Measurements from ENCODE around the gene MLLT1. TPM values are rescaled to one million over a fixed set of nuclear protein-coding genes. Genes with fewer than 3 reads are reported as not detected.

Gene MLLT1
- total RNA-seq, 1 experiment from 2014 or later = 54.9 TPM

- no peaks in the 10 kb centered on the region for H3K23me2 ChIP-seq (ENCODE audit: insufficient read length, low read depth, low read length, poor library complexity, severe bottlenecking)
- no peaks in the 10 kb centered on the region for H3K9me3 ChIP-seq (ENCODE audit: control insufficient read depth, low read depth, low read length)
- no peaks in the 10 kb centered on the region for H4K20me1 ChIP-seq (ENCODE audit: control insufficient read depth, insufficient read depth, insufficient read length)
- no peak overlapping the region for H2BK120ac ChIP-seq (ENCODE audit: low read depth, low read length, poor library complexity, severe bottlenecking)
- no peak overlapping the region for H2AK5ac ChIP-seq (ENCODE audit: insufficient read length, low read length)
- H3K4ac ChIP-seq (ENCODE audit: low read depth, low read length) = no peak overlapping the region
- no peak overlapping the region for H2BK20ac ChIP-seq (ENCODE audit: low read depth, low read length, poor library complexity, severe bottlenecking)
- H3K9ac ChIP-seq (ENCODE audit: extremely low read depth, insufficient read length, low read length) = no peak overlapping the region
- peak overlapping the region in 2 of 3 experiments; percentile 16 to 67; a peak in 2 of 7 replicates for H3K27ac Mint-ChIP-seq
- no peak overlapping the region for H3K14ac ChIP-seq (ENCODE audit: insufficient read depth, low read length)
- H4K8ac ChIP-seq (replicated peaks; ENCODE audit: insufficient read length, low read depth, low read length) = no peak overlapping the region
- H2BK15ac ChIP-seq (ENCODE audit: low read depth, low read length) = no peak overlapping the region
- no peak overlapping the region for H3K4me2 ChIP-seq (ENCODE audit: insufficient read depth, insufficient read length, low read length)
- no peak overlapping the region for H4K5ac ChIP-seq (ENCODE audit: insufficient read length, low read depth, low read length)
- no peak overlapping the region; a peak in 1 of 5 replicates for H3K4me3 Mint-ChIP-seq
- peaks cover 25 to 57% (median 47%) of the 10 kb centered on the region in 3 experiments; a peak in 6 of 7 replicates for H3K36me3 Mint-ChIP-seq (ENCODE audit: insufficient read depth in 1 of 3, low read depth in 3 of 3)
- no peak overlapping the region for H2AFZ ChIP-seq (ENCODE audit: low read length)
- no peak overlapping the region for H3T11ph ChIP-seq (ENCODE audit: low read length)
- no CpG with 5 or more reads among the region's 4 CpGs for WGBS (ENCODE audit: extremely low coverage, insufficient read length, low lambda C conversion rate)
- peaks cover 5% of the 10 kb centered on the region; the same call in 1 of the 2 replicates for H3K4me1 ChIP-seq (ENCODE audit: insufficient read depth, low read length)
- H3K27me3 Mint-ChIP-seq (ENCODE audit: low read depth) = no peaks in the 10 kb centered on the region
- no peak overlapping the region for H3K23ac ChIP-seq (ENCODE audit: insufficient read length, low read depth, low read length)
- H3K79me2 ChIP-seq (ENCODE audit: insufficient read depth, low read length) = peaks cover 16% of the 10 kb centered on the region; the same call in 1 of the 2 replicates
- TF ChIP-seq, protein P1, sequence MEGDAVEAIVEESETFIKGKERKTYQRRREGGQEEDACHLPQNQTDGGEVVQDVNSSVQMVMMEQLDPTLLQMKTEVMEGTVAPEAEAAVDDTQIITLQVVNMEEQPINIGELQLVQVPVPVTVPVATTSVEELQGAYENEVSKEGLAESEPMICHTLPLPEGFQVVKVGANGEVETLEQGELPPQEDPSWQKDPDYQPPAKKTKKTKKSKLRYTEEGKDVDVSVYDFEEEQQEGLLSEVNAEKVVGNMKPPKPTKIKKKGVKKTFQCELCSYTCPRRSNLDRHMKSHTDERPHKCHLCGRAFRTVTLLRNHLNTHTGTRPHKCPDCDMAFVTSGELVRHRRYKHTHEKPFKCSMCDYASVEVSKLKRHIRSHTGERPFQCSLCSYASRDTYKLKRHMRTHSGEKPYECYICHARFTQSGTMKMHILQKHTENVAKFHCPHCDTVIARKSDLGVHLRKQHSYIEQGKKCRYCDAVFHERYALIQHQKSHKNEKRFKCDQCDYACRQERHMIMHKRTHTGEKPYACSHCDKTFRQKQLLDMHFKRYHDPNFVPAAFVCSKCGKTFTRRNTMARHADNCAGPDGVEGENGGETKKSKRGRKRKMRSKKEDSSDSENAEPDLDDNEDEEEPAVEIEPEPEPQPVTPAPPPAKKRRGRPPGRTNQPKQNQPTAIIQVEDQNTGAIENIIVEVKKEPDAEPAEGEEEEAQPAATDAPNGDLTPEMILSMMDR (conservative IDR thresholded peaks at IDR 0.05) = no peak
- no peak overlapping the region for H3K27ac ChIP-seq (ENCODE audit: insufficient read length, low read depth, low read length)
- H3K18ac ChIP-seq (ENCODE audit: insufficient read length, low read depth, low read length) = no peak overlapping the region
- DNase-seq = no peak
- H3K56ac ChIP-seq (ENCODE audit: insufficient read length, low read depth, low read length) = no peak overlapping the region
- peaks cover 33 to 36% of the 10 kb centered on the region in 2 experiments for H3K4me1 Mint-ChIP-seq
- H3K79me1 ChIP-seq (ENCODE audit: insufficient read depth, low read depth, low read length, poor library complexity, severe bottlenecking) = peaks cover 3% of the 10 kb centered on the region
- H3K27me3 ChIP-seq (ENCODE audit: insufficient read depth, low read length) = no peaks in the 10 kb centered on the region
- H2BK5ac ChIP-seq (ENCODE audit: insufficient read length, low read length) = no peak overlapping the region
- H2BK12ac ChIP-seq (ENCODE audit: insufficient read length, low read depth, low read length) = no peak overlapping the region
- no peaks in the 10 kb centered on the region for H3K9me3 Mint-ChIP-seq
- no peak overlapping the region for H4K91ac ChIP-seq (ENCODE audit: insufficient read length, low read depth, low read length)
Observed at GRCh38 chr19:6268382-6268771, 11.4 kb downstream of the MLLT1 start.
